Urothelium cell line (cell line): ENCODE measurements around the gene THSD4.
A peak's percentile ranks its signal among the peaks of the same experiment; 100 is the strongest.
"Not testable (repeated sequence)": the region's sequence is repeated elsewhere in the genome, so short reads cannot be mapped to it uniquely, and the experiment has no call there.

ENCODE experiments used
- DNase-seq: peaks from one replicate; pipeline ENCODE4 v3.0.0; 2011; ENCODE audit warnings: low spot score, mixed read lengths
- FAIRE-seq: peaks from 2 replicates; lab custom pipeline; 2011; peaks lifted over from hg19 to GRCh38; lab: Jason Lieb, UNC

THSD4 gene

GRCh38 chr15:71118881-71119632, 3.8 kb downstream of the THSD4 start:
- DNase-seq (no peak), FAIRE-seq (no peak)

GRCh38 chr15:71120428-71120944, 5.2 kb downstream of the THSD4 start:
- no peak for FAIRE-seq
- DNase-seq = no peak

GRCh38 chr15:71121442-71121841, 6.2 kb downstream of the THSD4 start:
- DNase-seq (no peak), FAIRE-seq (no peak)

GRCh38 chr15:71124937-71125790, 9.9 kb downstream of the THSD4 start:
- no peak for DNase-seq
- FAIRE-seq = no peak

- DNase-seq = no peak
- peak; percentile 27 for FAIRE-seq
These were observed 10.7 kb downstream of the THSD4 start for GRCh38 chr15:71125831-71126450.

GRCh38 chr15:71127083-71127482, 11.8 kb downstream of the THSD4 start:
- no peak for DNase-seq
- no peak for FAIRE-seq

- not testable (repeated sequence) for FAIRE-seq
These were observed 12.9 kb downstream of the THSD4 start for GRCh38 chr15:71128159-71128558.

GRCh38 chr15:71128939-71129562, 13.8 kb downstream of the THSD4 start:
- no peak for DNase-seq

More at GRCh38 chr15:71128159-71128558, 12.9 kb downstream of the THSD4 start:
- DNase-seq = not testable (repeated sequence)

GRCh38 chr15:71129669-71130068, 14.4 kb downstream of the THSD4 start:
- FAIRE-seq (peak; percentile 85), DNase-seq (no peak)

More at GRCh38 chr15:71128939-71129562, 13.8 kb downstream of the THSD4 start:
- no peak for FAIRE-seq

- peak; percentile 43 for DNase-seq
- FAIRE-seq = no peak
These were observed 16.5 kb downstream of the THSD4 start for GRCh38 chr15:71131601-71132362.

GRCh38 chr15:71133747-71134472, 18.6 kb downstream of the THSD4 start:
- DNase-seq = no peak
- no peak for FAIRE-seq

- FAIRE-seq (no peak), DNase-seq (peak; percentile 91)
These were observed 21.0 kb downstream of the THSD4 start for GRCh38 chr15:71136159-71136783.

- FAIRE-seq (no peak), DNase-seq (peak; percentile 58)
These were observed 21.7 kb downstream of the THSD4 start for GRCh38 chr15:71136793-71137518.

- DNase-seq = no peak
- no peak for FAIRE-seq
These were observed 23.2 kb downstream of the THSD4 start for GRCh38 chr15:71138473-71138872.

GRCh38 chr15:71139241-71139640, 24.0 kb downstream of the THSD4 start:
- FAIRE-seq = no peak

GRCh38 chr15:71141572-71141971, 26.3 kb downstream of the THSD4 start:
- FAIRE-seq (no peak), DNase-seq (no peak)

More at GRCh38 chr15:71139241-71139640, 24.0 kb downstream of the THSD4 start:
- DNase-seq = no peak

GRCh38 chr15:71142780-71143179, 27.5 kb downstream of the THSD4 start:
- no peak for DNase-seq
- no peak for FAIRE-seq
